Ovary (tissue), 9 donors: Measurements from ENCODE around the gene STOML1. TPM values are rescaled to one million over a fixed set of nuclear protein-coding genes. Genes with fewer than 3 reads are reported as not detected.

Source experiments
- DNase-seq, 5 donors: peaks; one replicate each; pipeline ENCODE4 v3.0.0-alpha.2; 2019 to 2020
- H3K27ac ChIP-seq, 2 donors: fragments of 200-600 bp; one replicate each; pipeline versions ENCODE4 v1.5.1 to v1.8.0; 2019 to 2022
- H3K27me3 ChIP-seq: fragments of 200-600 bp; one replicate; pipeline ENCODE4 v1.8.0; 2022
- H3K36me3 ChIP-seq: fragments of 200-600 bp; sonication (generic); one replicate; pipeline ENCODE4 v1.5.1; 2019
- H3K4me1 ChIP-seq: one replicate; pipeline ENCODE4 v1.8.1; 2013; ENCODE audit warnings: mild to moderate bottlenecking, moderate library complexity; ENCODE audit not compliant: insufficient read depth
- H3K4me3 ChIP-seq: fragments of 200-600 bp; sonication (generic); one replicate; pipeline ENCODE4 v1.5.1; 2017
- H3K9me3 ChIP-seq, 2 donors: fragments of 200-600 bp in 1 of 2; sonication (generic) in 1 of 2; one replicate each; pipeline versions ENCODE4 v1.5.1 to v1.8.1; 2013 to 2019; ENCODE audit warnings: mild to moderate bottlenecking in 1 of 2, moderate library complexity in 1 of 2
- CTCF ChIP-seq, 3 donors: fragments of 450-650 bp in 2 of 3; fragments of 200-600 bp in 1 of 3; IDR thresholded peaks; one replicate each; pipeline versions ENCODE4 v1.5.1 to v1.8.0; 2016 to 2022; ENCODE audit warnings: antibody characterized with exemption in 3 of 3, mild to moderate bottlenecking in 1 of 3
- EP300 ChIP-seq: sonication (generic); formaldehyde crosslinking; IDR thresholded peaks from one replicate; pipeline ENCODE4 v1.6.1; 2017; ENCODE audit warnings: antibody characterized with exemption
- POLR2A ChIP-seq: fragments of 450-650 bp; IDR thresholded peaks from one replicate; pipeline ENCODE4 v1.6.1; 2017; ENCODE audit warnings: antibody characterized with exemption, mild to moderate bottlenecking, moderate library complexity
- WGBS, 3 donors: extraction: QIAGEN DNeasy Blood & Tissue Kit in 1 of 3; methylation state at CpG; one replicate each; pipeline versions ENCODE4 v1.1.5 to v1.1.7; 2013 to 2017; 5-methylcytosine and 5-hydroxymethylcytosine counted together
- intact Hi-C, 4 donors: fragments of 100-400 bp; cut with DNase I; formaldehyde crosslinking; loops; one replicate each; pipeline versions ENCODE4 v1.11.0 to v1.15.1; 2022 to 2023
- polyA plus RNA-seq, 2 donors: library from polyadenylated mRNA; stranded (reverse); fragments of 200-250 nt in 1 of 2; fragments of 350-450 nt in 1 of 2; fragmentation: Illumina TruSeq in 1 of 2; extraction: RNeasy Lipid Tissue Mini Kit (QIAGEN cat#74804) in 1 of 2; gene quantifications; one replicate each; pipeline ENCODE4 v1.2.3, GENCODE V29; 2013 to 2014
- total RNA-seq, 7 donors: library from RNA; depleted of rRNA in 2 of 7; stranded (reverse); fragments of >200 nt in 2 of 7; fragmentation: NEBNext Ultra II Directional in 3 of 7; extraction: Animal tissue kit (Norgen Biotek cat#: 25700) in 3 of 7; gene quantifications; one replicate each; pipeline versions ENCODE4 v1.1.0 to v1.2.4, GENCODE V29; 2016 to 2023
- donor health status: DM: no; HTN: no; CAD: no; lungs with moderate emphysema.
- donor health status: DM: no; HTN: no; CAD: no.
- donor health status: Bipolar disorder and iron deficiency.
- donor health status: DM: yes; HTN: yes; CAD: no.
- donor health status: DM: no; HTN: no; CAD: no.
- donor health status: DM: yes; HTN: yes; CAD: no.

The STOML1 gene
- total and polyA plus RNA-seq, 9 donors = 2.1 to 22.9 (median 12.1) TPM

GRCh38 chr15:73987681-73988444 is 4.2 kb downstream of the STOML1 start:
- Histone ChIP-seq H3K4me3 (no peak overlapping the region), H3K4me1 (peaks cover 4% of the 10 kb centered on the region), H3K27ac (no peak overlapping the region), H3K9me3 (no peaks in the 10 kb centered on the region), H3K27me3 (no peaks in the 10 kb centered on the region), H3K36me3 (no peaks in the 10 kb centered on the region)
- intact Hi-C loops = no loop called here
- DNase-seq = no peak
- TF ChIP-seq POLR2A (no peak), CTCF (IDR thresholded peaks at IDR 0.05) (no peak), EP300 (no peak)
- 75 to 81% (median 79%) methylated on average over 8 to 9 of the region's 9 CpGs for WGBS, 3 donors

- Histone ChIP-seq H3K27ac (no peak overlapping the region), H3K4me1 (peaks cover 5% of the 10 kb centered on the region), H3K27me3 (no peaks in the 10 kb centered on the region), H3K36me3 (no peaks in the 10 kb centered on the region), H3K4me3 (no peak overlapping the region), H3K9me3 (no peaks in the 10 kb centered on the region)
- intact Hi-C loops = no loop called here
- no peak for TF ChIP-seq POLR2A
- TF ChIP-seq EP300 = no peak
- no peak for TF ChIP-seq CTCF (IDR thresholded peaks at IDR 0.05)
- no peak for DNase-seq
- 86 to 93% (median 90%) methylated on average over 4 of the region's 4 CpGs for WGBS, 3 donors
These were observed 4.8 kb downstream of the STOML1 start for GRCh38 chr15:73987250-73987649.

- no peaks in the 10 kb centered on the region for H3K9me3 ChIP-seq
- H3K27ac ChIP-seq = no peak overlapping the region
- intact Hi-C loops = no loop called here
- no peak for DNase-seq
- peaks cover 9% of the 10 kb centered on the region for H3K4me1 ChIP-seq
- WGBS, 3 donors = 94 to 100% (median 98%) methylated on average over 1 of the region's 1 CpG
- no peak overlapping the region for H3K4me3 ChIP-seq
- no peaks in the 10 kb centered on the region for H3K27me3 ChIP-seq
- TF ChIP-seq CTCF (IDR thresholded peaks at IDR 0.05) (no peak), EP300 (no peak), POLR2A (no peak)
- H3K36me3 ChIP-seq = no peaks in the 10 kb centered on the region
These were observed 5.4 kb downstream of the STOML1 start for GRCh38 chr15:73986776-73987056.

- no peak for DNase-seq
- intact Hi-C loops = no loop called here
- H3K27ac ChIP-seq = no peak overlapping the region
- no peaks in the 10 kb centered on the region for H3K27me3 ChIP-seq
- no peak overlapping the region for H3K4me3 ChIP-seq
- H3K4me1 ChIP-seq = peaks cover 11% of the 10 kb centered on the region
- WGBS, 3 donors = 51 to 58% (median 55%) methylated on average over 7 of the region's 7 CpGs
- no peaks in the 10 kb centered on the region for H3K9me3 ChIP-seq
- H3K36me3 ChIP-seq = no peaks in the 10 kb centered on the region
- TF ChIP-seq CTCF (IDR thresholded peaks at IDR 0.05) (no peak), EP300 (no peak), POLR2A (no peak)
These were observed 5.9 kb downstream of the STOML1 start for GRCh38 chr15:73986055-73986775.
